ENCODE measurements around the gene SH2D1B.

The SH2D1B gene

GRCh38 chr1:162388615-162389014 lies 23.3 kb downstream of the SH2D1B start:
- H3K36me3 ChIP-seq (ENCODE audit: control insufficient read depth in 2 of 2, insufficient read depth in 2 of 2, low read length in 2 of 2), result peaks cover under 1 to 5% of the 10 kb centered on the region in 2 donors
- no peak overlapping the region for H3K4me3 ChIP-seq (ENCODE audit: low read length in 2 of 2)

DNA sequence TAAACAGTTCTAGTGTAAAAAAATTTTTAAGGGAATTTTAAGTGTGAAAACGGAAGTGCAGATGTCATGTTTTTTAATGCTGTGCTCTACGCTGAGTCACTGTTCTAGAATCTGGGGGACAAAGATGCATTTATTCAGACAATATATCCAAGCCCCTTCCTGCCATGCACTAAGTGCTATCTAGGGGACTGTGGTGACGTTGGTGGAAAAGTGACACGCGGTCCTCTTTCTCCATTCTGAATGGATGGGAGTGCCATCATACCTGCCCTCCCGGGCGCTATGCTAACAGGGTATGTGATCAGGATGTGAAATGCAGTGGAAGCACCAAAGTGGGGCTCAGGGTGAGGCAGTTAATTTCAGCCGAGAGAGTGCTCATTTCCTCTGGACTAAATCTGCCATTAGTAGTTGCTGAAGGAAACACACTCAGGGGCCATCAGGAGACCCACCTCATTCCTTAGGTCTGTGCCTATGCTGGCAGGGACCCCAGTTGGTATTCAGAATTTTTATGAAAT lies 23.8 kb downstream of the SH2D1B start:
- peaks cover 0 to 2% of the 10 kb centered on the region in 2 donors for H3K27me3 ChIP-seq (ENCODE audit: control insufficient read depth in 2 of 2, insufficient read depth in 2 of 2, low read length in 2 of 2)
- H3K36me3 ChIP-seq (ENCODE audit: control insufficient read depth in 2 of 2, insufficient read depth in 2 of 2, low read length in 2 of 2), result peaks cover 5 to 9% of the 10 kb centered on the region in 2 donors
- H3K9me3 ChIP-seq (ENCODE audit: control insufficient read depth in 2 of 2, low read length in 2 of 2), result no peaks in the 10 kb centered on the region
- H3K27ac ChIP-seq (ENCODE audit: low read depth in 2 of 2, low read length in 2 of 2), result no peak overlapping the region
- peaks cover 19 to 27% of the 10 kb centered on the region in 2 donors for H3K4me1 ChIP-seq (ENCODE audit: control insufficient read depth in 2 of 2, insufficient read depth in 2 of 2, low read length in 2 of 2)
- H3K9ac ChIP-seq (ENCODE audit: low read depth in 1 of 2, low read length in 2 of 2), result no peak overlapping the region
- H3K4me3 ChIP-seq (ENCODE audit: low read length in 2 of 2), result no peak overlapping the region

More at GRCh38 chr1:162388615-162389014, 23.3 kb downstream of the SH2D1B start:
- Histone ChIP-seq H3K4me1 (ENCODE audit: control insufficient read depth in 2 of 2, insufficient read depth in 2 of 2, low read length in 2 of 2) (peaks cover 16 to 23% of the 10 kb centered on the region in 2 donors), H3K27ac (ENCODE audit: low read depth in 2 of 2, low read length in 2 of 2) (peak overlapping the region; percentile 43 to 65), H3K9ac (ENCODE audit: low read depth in 1 of 2, low read length in 2 of 2) (no peak overlapping the region), H3K9me3 (ENCODE audit: control insufficient read depth in 2 of 2, low read length in 2 of 2) (no peaks in the 10 kb centered on the region), H3K27me3 (ENCODE audit: control insufficient read depth in 2 of 2, insufficient read depth in 2 of 2, low read length in 2 of 2) (peaks cover 0 to 2% of the 10 kb centered on the region in 2 donors)

DNA sequence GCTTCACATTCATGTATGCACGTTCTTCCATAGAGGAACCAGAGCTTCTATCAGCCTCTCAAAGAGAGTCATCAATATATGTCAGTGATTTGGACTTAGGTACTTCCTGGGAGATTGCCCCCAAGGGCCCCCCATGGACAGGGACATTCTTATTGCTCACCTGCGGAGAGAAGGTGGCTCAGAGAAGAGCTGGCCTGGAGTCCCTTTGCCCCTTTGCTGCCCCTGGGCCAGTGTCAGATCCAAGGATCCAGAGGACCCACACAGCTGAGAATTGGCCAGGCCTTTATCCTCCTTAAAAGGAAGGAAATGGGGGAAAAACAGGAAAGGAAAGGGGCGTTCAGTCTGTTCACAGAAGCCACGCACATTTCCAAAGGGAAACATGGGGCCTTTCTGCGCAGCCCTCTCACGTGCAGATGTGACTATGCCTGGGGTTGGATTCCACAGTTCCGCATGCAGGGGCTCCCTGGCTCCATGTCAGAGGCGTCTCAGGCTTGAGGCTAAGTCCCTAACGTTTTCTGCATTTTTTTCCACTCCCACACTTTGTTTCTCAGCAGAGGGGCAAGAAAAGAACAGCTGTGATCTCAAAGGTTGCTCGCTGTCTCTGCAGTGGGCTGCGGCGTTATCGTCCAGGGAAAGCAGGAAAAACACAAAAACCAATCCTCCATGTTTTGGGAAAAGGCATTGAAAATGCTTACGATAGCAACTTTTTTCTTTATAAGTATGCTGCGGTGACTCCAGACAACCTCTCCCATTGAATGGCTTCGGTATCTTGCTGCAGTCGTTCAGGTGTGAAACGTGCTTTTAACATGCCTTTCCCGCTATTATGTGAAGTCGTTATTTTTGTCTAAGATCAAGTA lies 24.5 kb downstream of the SH2D1B start:
- Histone ChIP-seq H3K4me1 (ENCODE audit: control insufficient read depth in 2 of 2, insufficient read depth in 2 of 2, low read length in 2 of 2) (peaks cover 26 to 34% of the 10 kb centered on the region in 2 donors), H3K9ac (ENCODE audit: low read depth in 1 of 2, low read length in 2 of 2) (no peak overlapping the region), H3K4me3 (ENCODE audit: low read length in 2 of 2) (no peak overlapping the region), H3K9me3 (ENCODE audit: control insufficient read depth in 2 of 2, low read length in 2 of 2) (no peaks in the 10 kb centered on the region), H3K27ac (ENCODE audit: low read depth in 2 of 2, low read length in 2 of 2) (no peak overlapping the region), H3K36me3 (ENCODE audit: control insufficient read depth in 2 of 2, insufficient read depth in 2 of 2, low read length in 2 of 2) (peaks cover 6 to 10% of the 10 kb centered on the region in 2 donors), H3K27me3 (ENCODE audit: control insufficient read depth in 2 of 2, insufficient read depth in 2 of 2, low read length in 2 of 2) (peaks cover 0 to 2% of the 10 kb centered on the region in 2 donors)

DNA sequence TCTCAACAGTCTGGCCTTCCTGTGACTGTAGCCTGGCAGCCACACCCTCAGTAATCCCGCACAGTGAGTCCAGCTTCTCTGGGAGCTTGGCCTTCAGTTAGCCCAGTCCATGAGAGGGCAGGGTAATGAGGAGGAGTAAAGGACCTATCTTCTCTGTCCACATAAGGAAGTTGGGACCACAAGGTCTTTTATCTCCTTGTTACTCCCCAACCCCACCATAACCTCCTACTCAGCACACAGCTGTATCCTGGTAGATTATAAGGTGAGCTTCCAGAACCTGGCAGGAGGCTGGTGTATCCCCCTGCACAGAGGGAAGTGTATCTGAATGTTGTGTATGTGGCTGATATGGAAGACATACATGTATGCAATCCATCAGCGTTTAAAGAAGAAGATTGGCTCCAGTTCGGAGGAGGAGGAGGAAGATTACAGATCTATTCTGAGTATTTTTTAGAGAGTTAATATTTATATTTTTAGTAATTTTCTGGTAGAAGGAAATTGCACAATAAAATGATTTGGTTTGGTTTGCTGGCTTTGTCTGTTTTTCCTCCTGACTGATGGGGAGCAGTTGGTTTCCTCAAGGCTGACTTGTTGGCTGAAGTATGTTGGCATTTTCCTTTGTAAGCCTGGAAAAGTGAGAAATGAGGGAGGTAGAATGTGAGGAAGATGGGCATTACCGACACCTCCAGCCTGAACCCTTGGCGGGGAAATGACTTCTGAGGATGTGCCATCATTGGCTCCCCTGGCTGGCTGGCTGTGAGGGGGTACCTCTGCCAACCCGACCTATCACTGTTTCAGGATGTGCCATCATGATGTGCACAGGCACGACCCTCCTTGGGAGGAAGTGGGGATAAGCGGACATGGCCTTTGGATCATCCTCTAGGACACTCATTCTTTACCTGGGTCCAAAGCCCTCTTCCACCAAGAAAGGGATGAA lies 25.4 kb downstream of the SH2D1B start:
- peaks cover 34 to 38% of the 10 kb centered on the region in 2 donors for H3K4me1 ChIP-seq (ENCODE audit: control insufficient read depth in 2 of 2, insufficient read depth in 2 of 2, low read length in 2 of 2)
- no peak overlapping the region for H3K9ac ChIP-seq (ENCODE audit: low read depth in 1 of 2, low read length in 2 of 2)
- no peak overlapping the region for H3K4me3 ChIP-seq (ENCODE audit: low read length in 2 of 2)
- no peaks in the 10 kb centered on the region for H3K9me3 ChIP-seq (ENCODE audit: control insufficient read depth in 2 of 2, low read length in 2 of 2)
- H3K27ac ChIP-seq (ENCODE audit: low read depth in 2 of 2, low read length in 2 of 2), result no peak overlapping the region
- H3K27me3 ChIP-seq (ENCODE audit: control insufficient read depth in 2 of 2, insufficient read depth in 2 of 2, low read length in 2 of 2), result peaks cover 0 to 2% of the 10 kb centered on the region in 2 donors
- H3K36me3 ChIP-seq (ENCODE audit: control insufficient read depth in 2 of 2, insufficient read depth in 2 of 2, low read length in 2 of 2), result peaks cover 6 to 10% of the 10 kb centered on the region in 2 donors

GRCh38 chr1:162385702-162386101 lies 26.2 kb downstream of the SH2D1B start:
- H3K4me3 ChIP-seq (ENCODE audit: low read length in 2 of 2), result no peak overlapping the region
- peaks cover 40 to 43% of the 10 kb centered on the region in 2 donors for H3K4me1 ChIP-seq (ENCODE audit: control insufficient read depth in 2 of 2, insufficient read depth in 2 of 2, low read length in 2 of 2)
- no peaks in the 10 kb centered on the region for H3K9me3 ChIP-seq (ENCODE audit: control insufficient read depth in 2 of 2, low read length in 2 of 2)
- peaks cover 0 to 2% of the 10 kb centered on the region in 2 donors for H3K27me3 ChIP-seq (ENCODE audit: control insufficient read depth in 2 of 2, insufficient read depth in 2 of 2, low read length in 2 of 2)
- peaks cover 6 to 10% of the 10 kb centered on the region in 2 donors for H3K36me3 ChIP-seq (ENCODE audit: control insufficient read depth in 2 of 2, insufficient read depth in 2 of 2, low read length in 2 of 2)
- H3K9ac ChIP-seq (ENCODE audit: low read depth in 1 of 2, low read length in 2 of 2), result no peak overlapping the region
- no peak overlapping the region for H3K27ac ChIP-seq (ENCODE audit: low read depth in 2 of 2, low read length in 2 of 2)

DNA sequence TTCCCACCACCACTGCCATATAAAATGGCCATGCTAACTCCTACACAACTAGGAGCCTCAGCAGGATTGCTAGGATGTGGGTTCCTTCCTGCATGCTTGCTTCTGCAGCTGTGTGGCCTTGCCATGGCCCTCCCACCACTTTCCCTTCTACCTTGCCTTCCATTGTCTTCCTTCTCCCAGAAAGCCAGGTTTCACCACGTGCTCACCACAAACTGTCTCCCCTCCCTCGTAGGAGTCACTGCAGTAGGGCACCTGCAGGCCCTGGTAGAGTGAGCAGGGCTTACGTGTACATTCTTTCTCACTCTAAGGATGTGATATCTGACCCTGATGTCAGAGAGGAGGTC lies 26.7 kb downstream of the SH2D1B start:
- H3K9me3 ChIP-seq (ENCODE audit: control insufficient read depth in 2 of 2, low read length in 2 of 2), result no peaks in the 10 kb centered on the region
- H3K27me3 ChIP-seq (ENCODE audit: control insufficient read depth in 2 of 2, insufficient read depth in 2 of 2, low read length in 2 of 2), result peaks cover 0 to 2% of the 10 kb centered on the region in 2 donors
- peaks cover 40 to 44% of the 10 kb centered on the region in 2 donors for H3K4me1 ChIP-seq (ENCODE audit: control insufficient read depth in 2 of 2, insufficient read depth in 2 of 2, low read length in 2 of 2)
- no peak overlapping the region for H3K9ac ChIP-seq (ENCODE audit: low read depth in 1 of 2, low read length in 2 of 2)
- H3K4me3 ChIP-seq (ENCODE audit: low read length in 2 of 2), result no peak overlapping the region
- no peak overlapping the region for H3K27ac ChIP-seq (ENCODE audit: low read depth in 2 of 2, low read length in 2 of 2)
- H3K36me3 ChIP-seq (ENCODE audit: control insufficient read depth in 2 of 2, insufficient read depth in 2 of 2, low read length in 2 of 2), result peaks cover 6 to 10% of the 10 kb centered on the region in 2 donors

- no peaks in the 10 kb centered on the region for H3K9me3 ChIP-seq (ENCODE audit: control insufficient read depth in 2 of 2, low read length in 2 of 2)
- no peak overlapping the region for H3K4me3 ChIP-seq (ENCODE audit: low read length in 2 of 2)
- peaks cover 6 to 10% of the 10 kb centered on the region in 2 donors for H3K36me3 ChIP-seq (ENCODE audit: control insufficient read depth in 2 of 2, insufficient read depth in 2 of 2, low read length in 2 of 2)
- H3K27ac ChIP-seq (ENCODE audit: low read depth in 2 of 2, low read length in 2 of 2), result no peak overlapping the region
- H3K9ac ChIP-seq (ENCODE audit: low read depth in 1 of 2, low read length in 2 of 2), result no peak overlapping the region
- H3K27me3 ChIP-seq (ENCODE audit: control insufficient read depth in 2 of 2, insufficient read depth in 2 of 2, low read length in 2 of 2), result peaks cover 0 to 2% of the 10 kb centered on the region in 2 donors
- peaks cover 37 to 41% of the 10 kb centered on the region in 2 donors for H3K4me1 ChIP-seq (ENCODE audit: control insufficient read depth in 2 of 2, insufficient read depth in 2 of 2, low read length in 2 of 2)
These were observed 27.2 kb downstream of the SH2D1B start for GRCh38 chr1:162384601-162385279.

- peaks cover 6 to 10% of the 10 kb centered on the region in 2 donors for H3K36me3 ChIP-seq (ENCODE audit: control insufficient read depth in 2 of 2, insufficient read depth in 2 of 2, low read length in 2 of 2)
- no peak overlapping the region for H3K27ac ChIP-seq (ENCODE audit: low read depth in 2 of 2, low read length in 2 of 2)
These were observed 27.8 kb downstream of the SH2D1B start for GRCh38 chr1:162384116-162384515.

DNA sequence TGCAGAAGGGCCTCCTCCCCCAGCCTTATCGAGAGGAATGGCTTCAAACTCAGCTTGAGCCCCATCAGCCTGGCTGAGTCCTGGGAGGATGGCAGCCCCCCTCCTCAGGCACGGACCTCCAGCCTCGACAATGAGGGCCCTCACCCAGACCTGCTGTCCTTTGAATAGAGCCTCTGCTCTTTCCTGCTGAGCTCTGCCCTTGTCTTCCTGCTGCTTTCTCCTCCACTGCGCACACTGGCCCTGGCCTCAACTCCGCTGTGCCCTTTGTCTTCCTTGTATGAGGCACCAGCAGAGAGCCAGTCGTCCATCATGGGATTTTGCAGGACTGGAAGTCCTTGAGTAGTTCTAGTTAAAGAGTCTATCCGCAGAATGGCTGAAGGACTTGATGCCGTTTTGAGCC lies 28.4 kb downstream of the SH2D1B start:
- Histone ChIP-seq H3K4me3 (ENCODE audit: low read length in 2 of 2) (peak overlapping the region in 1 of 2 donors; percentile 22), H3K27me3 (ENCODE audit: control insufficient read depth in 2 of 2, insufficient read depth in 2 of 2, low read length in 2 of 2) (peaks cover 0 to 2% of the 10 kb centered on the region in 2 donors), H3K4me1 (ENCODE audit: control insufficient read depth in 2 of 2, insufficient read depth in 2 of 2, low read length in 2 of 2) (peaks cover 26 to 30% of the 10 kb centered on the region in 2 donors), H3K9me3 (ENCODE audit: control insufficient read depth in 2 of 2, low read length in 2 of 2) (no peaks in the 10 kb centered on the region), H3K27ac (ENCODE audit: low read depth in 2 of 2, low read length in 2 of 2) (peak overlapping the region in 1 of 2 donors; percentile 98), H3K36me3 (ENCODE audit: control insufficient read depth in 2 of 2, insufficient read depth in 2 of 2, low read length in 2 of 2) (peaks cover 6 to 10% of the 10 kb centered on the region in 2 donors), H3K9ac (ENCODE audit: low read depth in 1 of 2, low read length in 2 of 2) (no peak overlapping the region)

More at GRCh38 chr1:162384116-162384515, 27.8 kb downstream of the SH2D1B start:
- Histone ChIP-seq H3K9me3 (ENCODE audit: control insufficient read depth in 2 of 2, low read length in 2 of 2) (no peaks in the 10 kb centered on the region), H3K4me1 (ENCODE audit: control insufficient read depth in 2 of 2, insufficient read depth in 2 of 2, low read length in 2 of 2) (peaks cover 31 to 36% of the 10 kb centered on the region in 2 donors), H3K9ac (ENCODE audit: low read depth in 1 of 2, low read length in 2 of 2) (no peak overlapping the region), H3K27me3 (ENCODE audit: control insufficient read depth in 2 of 2, insufficient read depth in 2 of 2, low read length in 2 of 2) (peaks cover 0 to 2% of the 10 kb centered on the region in 2 donors), H3K4me3 (ENCODE audit: low read length in 2 of 2) (no peak overlapping the region)
